Activated CD4-positive, alpha-beta T cell treated with anti-CD3 and anti-CD28 coated beads for 36 hours (primary cell): ENCODE results near the gene PTGFR. TPM values are rescaled to one million over a fixed set of nuclear protein-coding genes. Genes with fewer than 3 reads are reported as not detected.

Experiments used
- ATAC-seq: fragments of 200-7000 bp; cut with Tn5 transposase; one replicate; pipeline ENCODE4 v1.10.0; 2021; ENCODE audit warnings: mild to moderate bottlenecking, moderate library complexity
- CTCF ChIA-PET: fragments of 350-600 bp; sonication (Branson Sonifier 250); formaldehyde crosslinking; loops from one replicate; lab custom pipeline; 2021; ENCODE audit warnings: antibody characterized with exemption; lab: Charles Lee
- POLR2A ChIA-PET: fragments of 350-600 bp; sonication (Branson Sonifier 250); formaldehyde crosslinking; loops from one replicate; lab custom pipeline; 2021; ENCODE audit warnings: antibody characterized with exemption, inconsistent platforms; lab: Charles Lee
- DNase-seq: peaks from one replicate; pipeline ENCODE4 v3.0.0-alpha.2; 2020
- H3K27ac Mint-ChIP-seq: one replicate; pipeline ENCODE4 v1.8.0; 2021; ENCODE audit warnings: mixed read lengths
- H3K27me3 Mint-ChIP-seq: one replicate; pipeline ENCODE4 v1.8.0; 2021; ENCODE audit warnings: mixed read lengths
- H3K36me3 Mint-ChIP-seq: one replicate; pipeline ENCODE4 v1.8.0; 2021; ENCODE audit warnings: low read depth, mixed read lengths
- H3K4me1 Mint-ChIP-seq: one replicate; pipeline ENCODE4 v1.8.0; 2021; ENCODE audit warnings: mixed read lengths
- H3K4me3 Mint-ChIP-seq: one replicate; pipeline ENCODE4 v1.8.0; 2021; ENCODE audit warnings: mild to moderate bottlenecking, moderate library complexity, mixed read lengths
- H3K9me3 Mint-ChIP-seq: one replicate; pipeline ENCODE4 v1.8.0; 2021; ENCODE audit warnings: low read depth, mixed read lengths
- intact Hi-C, 2 experiments: fragments of 100-400 bp; cut with DNase I in 1 of 2; cut with micrococcal nuclease in 1 of 2; formaldehyde crosslinking; loops; one replicate each; pipeline versions ENCODE4 v1.14.2 to v1.15.1; 2022 to 2024; cut with DNase I, micrococcal nuclease
- total RNA-seq, 2 experiments: library from RNA; stranded (reverse); gene quantifications; one replicate each; pipeline ENCODE4 v1.2.3, GENCODE V29; 2021

Gene PTGFR
- total RNA-seq, 2 experiments from 2014 or later, result not detected

GRCh38 chr1:78522136-78522535 lies 31.4 kb downstream of the PTGFR start:
- intact Hi-C loops, result no loop called here
- Mint-ChIP-seq H3K36me3 (no peaks in the 10 kb centered on the region), H3K4me3 (no peak overlapping the region), H3K27me3 (peaks cover 3% of the 10 kb centered on the region), H3K9me3 (no peaks in the 10 kb centered on the region), H3K4me1 (no peaks in the 10 kb centered on the region), H3K27ac (no peak overlapping the region)
- DNase-seq (no peak), ATAC-seq (no peak)
- POLR2A ChIA-PET, result no interaction called here
- CTCF ChIA-PET, result no interaction called here

GRCh38 chr1:78526496-78526895 lies 35.7 kb downstream of the PTGFR start:
- Mint-ChIP-seq H3K36me3 (no peaks in the 10 kb centered on the region), H3K9me3 (no peaks in the 10 kb centered on the region), H3K4me3 (no peak overlapping the region), H3K27ac (no peak overlapping the region), H3K27me3 (peaks cover 5% of the 10 kb centered on the region), H3K4me1 (no peaks in the 10 kb centered on the region)
- intact Hi-C loops, result no loop called here
- CTCF ChIA-PET, result no interaction called here
- POLR2A ChIA-PET, result no interaction called here
- ATAC-seq (no peak), DNase-seq (no peak)

- Mint-ChIP-seq H3K27me3 (peaks cover 2% of the 10 kb centered on the region), H3K9me3 (no peaks in the 10 kb centered on the region), H3K4me1 (no peaks in the 10 kb centered on the region), H3K36me3 (no peaks in the 10 kb centered on the region), H3K27ac (no peak overlapping the region), H3K4me3 (no peak overlapping the region)
- intact Hi-C loops, result no loop called here
- DNase-seq (no peak), ATAC-seq (no peak)
- ChIA-PET POLR2A (no interaction called here), CTCF (no interaction called here)
These were observed 36.9 kb downstream of the PTGFR start for GRCh38 chr1:78527706-78528105.

DNA sequence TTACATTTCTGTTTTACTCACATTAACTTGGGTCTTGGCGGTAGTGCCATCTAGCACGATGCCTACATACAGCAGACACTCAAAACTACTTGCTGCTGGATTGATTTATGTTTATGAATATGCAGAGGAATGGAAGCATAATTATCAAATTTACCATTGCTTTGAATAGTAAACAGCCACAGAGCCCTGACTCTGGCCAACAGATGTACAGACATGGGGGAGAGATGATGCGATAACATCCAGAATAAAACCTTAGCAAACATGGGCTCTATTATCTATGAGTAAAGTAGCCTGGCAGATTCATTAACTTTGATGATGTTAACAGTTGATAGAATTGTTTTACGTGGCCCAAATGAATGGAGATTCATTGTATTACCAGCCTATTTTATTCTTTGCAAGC lies 42.8 kb downstream of the PTGFR start:
- intact Hi-C loops, result no loop called here
- Mint-ChIP-seq H3K4me3 (no peak overlapping the region), H3K27me3 (no peaks in the 10 kb centered on the region), H3K27ac (no peak overlapping the region), H3K9me3 (no peaks in the 10 kb centered on the region), H3K36me3 (no peaks in the 10 kb centered on the region), H3K4me1 (no peaks in the 10 kb centered on the region)
- POLR2A ChIA-PET, result no interaction called here
- DNase-seq (no peak), ATAC-seq (no peak)
- CTCF ChIA-PET, result no interaction called here

GRCh38 chr1:78535286-78535685 lies 44.5 kb downstream of the PTGFR start:
- H3K27ac Mint-ChIP-seq, result no peak overlapping the region
- ATAC-seq (no peak), DNase-seq (no peak)
- ChIA-PET POLR2A (no interaction called here), CTCF (interaction anchor here (0.9 kb wide), 2 partner anchors 14 to 404 kb away, joined by 3 to 4 read pairs; no protein-coding TSS in a partner anchor)
- H3K9me3 Mint-ChIP-seq, result no peaks in the 10 kb centered on the region
- H3K4me1 Mint-ChIP-seq, result no peaks in the 10 kb centered on the region
- no peak overlapping the region for H3K4me3 Mint-ChIP-seq
- no peaks in the 10 kb centered on the region for H3K27me3 Mint-ChIP-seq
- intact Hi-C loops, result no loop called here
- H3K36me3 Mint-ChIP-seq, result no peaks in the 10 kb centered on the region

DNA sequence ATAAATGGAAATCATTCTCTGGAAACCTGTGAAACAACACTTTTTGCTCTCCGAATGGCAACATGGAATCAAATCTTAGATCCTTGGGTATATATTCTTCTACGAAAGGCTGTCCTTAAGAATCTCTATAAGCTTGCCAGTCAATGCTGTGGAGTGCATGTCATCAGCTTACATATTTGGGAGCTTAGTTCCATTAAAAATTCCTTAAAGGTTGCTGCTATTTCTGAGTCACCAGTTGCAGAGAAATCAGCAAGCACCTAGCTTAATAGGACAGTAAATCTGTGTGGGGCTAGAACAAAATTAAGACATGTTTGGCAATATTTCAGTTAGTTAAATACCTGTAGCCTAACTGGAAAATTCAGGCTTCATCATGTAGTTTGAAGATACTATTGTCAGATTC lies 45.7 kb downstream of the PTGFR start:
- Mint-ChIP-seq H3K4me3 (no peak overlapping the region), H3K36me3 (no peaks in the 10 kb centered on the region), H3K27ac (no peak overlapping the region), H3K27me3 (no peaks in the 10 kb centered on the region), H3K9me3 (peaks cover under 1% of the 10 kb centered on the region), H3K4me1 (no peaks in the 10 kb centered on the region)
- POLR2A ChIA-PET, result no interaction called here
- CTCF ChIA-PET, result interaction anchor here (0.7 kb wide), 1 partner anchor 46 kb away, joined by 3 read pairs; no protein-coding TSS in a partner anchor
- no peak for DNase-seq
- intact Hi-C loops, result no loop called here
- ATAC-seq, result no peak

- ChIA-PET POLR2A (no interaction called here), CTCF (no interaction called here)
- ATAC-seq (no peak), DNase-seq (no peak)
- H3K4me1 Mint-ChIP-seq, result no peaks in the 10 kb centered on the region
- no peaks in the 10 kb centered on the region for H3K36me3 Mint-ChIP-seq
- peaks cover 5% of the 10 kb centered on the region for H3K9me3 Mint-ChIP-seq
- intact Hi-C loops, result no loop called here
- H3K4me3 Mint-ChIP-seq, result no peak overlapping the region
- H3K27ac Mint-ChIP-seq, result no peak overlapping the region
- H3K27me3 Mint-ChIP-seq, result no peaks in the 10 kb centered on the region
These were observed 49.3 kb downstream of the PTGFR start for GRCh38 chr1:78540048-78540447.

- Mint-ChIP-seq H3K27ac (no peak overlapping the region), H3K27me3 (no peaks in the 10 kb centered on the region), H3K9me3 (peaks cover 5% of the 10 kb centered on the region), H3K4me1 (no peaks in the 10 kb centered on the region), H3K36me3 (no peaks in the 10 kb centered on the region), H3K4me3 (no peak overlapping the region)
- intact Hi-C loops, result no loop called here
- no peak for ATAC-seq
- DNase-seq, result no peak
- POLR2A ChIA-PET, result no interaction called here
- CTCF ChIA-PET, result interaction anchor here (0.7 kb wide), 1 partner anchor 17 kb away, joined by 3 read pairs; no protein-coding TSS in a partner anchor
These were observed 50.7 kb downstream of the PTGFR start for GRCh38 chr1:78541479-78541878.

- Mint-ChIP-seq H3K27ac (no peak overlapping the region), H3K36me3 (no peaks in the 10 kb centered on the region), H3K4me1 (no peaks in the 10 kb centered on the region), H3K9me3 (peaks cover 5% of the 10 kb centered on the region), H3K4me3 (no peak overlapping the region), H3K27me3 (peaks cover 6% of the 10 kb centered on the region)
- intact Hi-C loops, result no loop called here
- ChIA-PET CTCF (no interaction called here), POLR2A (no interaction called here)
- DNase-seq, result no peak
- ATAC-seq, result no peak
These were observed 53.3 kb downstream of the PTGFR start for GRCh38 chr1:78543941-78544643.

GRCh38 chr1:78547081-78547480 lies 56.3 kb downstream of the PTGFR start:
- Mint-ChIP-seq H3K4me1 (no peaks in the 10 kb centered on the region), H3K4me3 (no peak overlapping the region), H3K9me3 (peaks cover 10% of the 10 kb centered on the region), H3K27me3 (peaks cover 6% of the 10 kb centered on the region), H3K36me3 (no peaks in the 10 kb centered on the region), H3K27ac (no peak overlapping the region)
- POLR2A ChIA-PET, result no interaction called here
- intact Hi-C loops, result no loop called here
- no peak for ATAC-seq
- DNase-seq, result no peak
- CTCF ChIA-PET, result interaction anchor here (1.3 to 1.4 kb wide), 2 partner anchors 9 to 60 kb away, joined by 3 to 4 read pairs; no protein-coding TSS in a partner anchor

GRCh38 chr1:78549331-78549730 lies 58.6 kb downstream of the PTGFR start:
- no peak overlapping the region for H3K4me3 Mint-ChIP-seq
- H3K27ac Mint-ChIP-seq, result no peak overlapping the region
- H3K27me3 Mint-ChIP-seq, result peaks cover 8% of the 10 kb centered on the region
- ChIA-PET CTCF (no interaction called here), POLR2A (no interaction called here)
- H3K9me3 Mint-ChIP-seq, result peaks cover 14% of the 10 kb centered on the region
- intact Hi-C loops, result no loop called here
- H3K4me1 Mint-ChIP-seq, result no peaks in the 10 kb centered on the region
- DNase-seq (no peak), ATAC-seq (no peak)
- no peaks in the 10 kb centered on the region for H3K36me3 Mint-ChIP-seq

GRCh38 chr1:78549891-78550290 lies 59.1 kb downstream of the PTGFR start:
- ATAC-seq, result no peak
- no peaks in the 10 kb centered on the region for H3K4me1 Mint-ChIP-seq
- H3K4me3 Mint-ChIP-seq, result no peak overlapping the region
- no peaks in the 10 kb centered on the region for H3K36me3 Mint-ChIP-seq
- H3K27me3 Mint-ChIP-seq, result peaks cover 8% of the 10 kb centered on the region
- DNase-seq, result no peak
- intact Hi-C loops, result no loop called here
- peaks cover 20% of the 10 kb centered on the region for H3K9me3 Mint-ChIP-seq
- ChIA-PET POLR2A (interaction anchor here (0.6 kb wide), 1 partner anchor 9 kb away, joined by 7 read pairs; no protein-coding TSS in a partner anchor), CTCF (no interaction called here)
- H3K27ac Mint-ChIP-seq, result no peak overlapping the region
